Activated CD8-positive, alpha-beta memory T cell treated with anti-CD3 and anti-CD28 coated beads for 4 hours (primary cell): ENCODE measurements around the gene MTA1.

Source experiments
- DNase-seq, 2 donors: peaks; one replicate each; pipeline ENCODE4 v3.0.0-alpha.2; 2020; ENCODE audit warnings: low read depth in 2 of 2

The MTA1 gene

GRCh38 chr14:105487986-105488777, 68.6 kb downstream of the MTA1 start:
- DNase-seq = no peak

- no peak for DNase-seq
These were observed 69.3 kb downstream of the MTA1 start for GRCh38 chr14:105488781-105489541.

- DNase-seq = peak; percentile 71 to 74
These were observed 70.1 kb downstream of the MTA1 start for GRCh38 chr14:105489542-105490266.

GRCh38 chr14:105490267-105490571, 70.6 kb downstream of the MTA1 start:
- DNase-seq = no peak

- peak; percentile 96 to 99 for DNase-seq
These were observed 71.1 kb downstream of the MTA1 start, which contains the start of gene TEDC1 for GRCh38 chr14:105490572-105491365. Gene TEDC1 (plus strand): TSS chr14:105491246. CDS start chr14:105491376, 130 bp downstream.

- DNase-seq = peak; percentile 67 to 68
These were observed 71.8 kb downstream of the MTA1 start for GRCh38 chr14:105491366-105491973.

GRCh38 chr14:105492031-105492970, 72.7 kb downstream of the MTA1 start:
- DNase-seq = no peak

GRCh38 chr14:105492971-105493871, 73.6 kb downstream of the MTA1 start:
- DNase-seq = no peak

- DNase-seq = no peak
These were observed 74.4 kb downstream of the MTA1 start for GRCh38 chr14:105493921-105494605.

- no peak for DNase-seq
These were observed 74.9 kb downstream of the MTA1 start for GRCh38 chr14:105494606-105494929.

- no peak for DNase-seq
These were observed 75.7 kb downstream of the MTA1 start for GRCh38 chr14:105495101-105495989.

GRCh38 chr14:105495990-105496830, 76.6 kb downstream of the MTA1 start:
- DNase-seq = no peak

- no peak for DNase-seq
These were observed 77.4 kb downstream of the MTA1 start for GRCh38 chr14:105496831-105497591.

- DNase-seq = no peak
These were observed 78.2 kb downstream of the MTA1 start for GRCh38 chr14:105497671-105498429.
